SH-SY5Y (cell line): ENCODE results near the gene GABRA4.

Source experiments
- GATA2 ChIP-seq: IDR thresholded peaks from 2 replicates; pipeline ENCODE4 v1.6.1; 2011; ENCODE audit warnings: mild to moderate bottlenecking, low read depth, low read length
- GATA3 ChIP-seq: IDR thresholded peaks from 2 replicates; pipeline ENCODE4 v1.6.1; 2011; ENCODE audit warnings: low read depth, mild to moderate bottlenecking, low read length, moderate library complexity

GABRA4 gene

DNA sequence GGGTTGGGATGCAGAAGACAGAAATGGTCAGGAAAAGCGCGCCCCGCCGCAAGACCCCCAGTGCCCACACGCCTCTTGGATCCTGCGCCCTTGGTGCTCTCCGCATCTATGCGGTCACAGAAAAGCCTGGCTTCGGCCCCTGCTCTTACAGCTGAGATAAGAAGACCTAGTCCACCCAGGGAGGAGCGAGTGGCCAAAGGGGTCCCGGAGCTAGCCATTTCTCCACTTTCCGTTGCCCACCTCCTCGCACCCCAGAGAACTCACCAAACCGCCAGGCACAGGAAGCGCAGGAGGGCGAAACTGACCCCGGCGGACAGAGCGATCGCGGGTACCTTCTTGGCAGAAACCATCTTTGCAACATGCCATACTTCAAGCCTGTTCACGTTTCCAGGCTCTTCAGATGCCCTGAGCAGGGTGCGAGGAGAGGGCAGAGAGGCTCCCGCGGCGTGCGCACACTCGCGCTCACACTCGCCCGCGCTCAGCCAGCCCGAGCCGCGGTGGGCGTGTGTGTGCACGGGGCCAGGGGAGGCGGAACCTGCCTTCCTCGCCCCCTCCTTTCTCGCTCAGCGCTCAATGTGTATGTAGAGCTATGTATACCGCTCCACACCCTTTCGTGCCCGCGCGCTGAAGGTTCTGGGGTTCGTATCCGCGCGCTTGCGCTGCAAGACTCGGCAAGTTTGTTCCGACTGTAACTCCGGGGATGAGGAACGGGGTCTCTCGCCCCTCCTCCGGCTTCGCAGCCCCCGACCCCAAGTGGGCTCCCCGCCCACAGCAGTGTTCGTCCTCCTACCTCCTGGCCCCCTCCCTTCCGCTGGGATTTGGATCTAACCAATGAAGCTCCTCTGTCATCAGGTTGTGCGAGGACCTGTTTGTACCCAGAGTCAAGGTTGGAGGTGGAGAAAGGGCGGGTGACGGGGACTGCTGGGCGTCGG is at the start of gene GABRA4:
GABRA4 (minus strand) TSS at position 507 of the 932 bp plus-strand sequence; CDS start at position 350, 157 bp downstream.
- TF ChIP-seq GATA3 (no peak), GATA2 (no peak)

DNA sequence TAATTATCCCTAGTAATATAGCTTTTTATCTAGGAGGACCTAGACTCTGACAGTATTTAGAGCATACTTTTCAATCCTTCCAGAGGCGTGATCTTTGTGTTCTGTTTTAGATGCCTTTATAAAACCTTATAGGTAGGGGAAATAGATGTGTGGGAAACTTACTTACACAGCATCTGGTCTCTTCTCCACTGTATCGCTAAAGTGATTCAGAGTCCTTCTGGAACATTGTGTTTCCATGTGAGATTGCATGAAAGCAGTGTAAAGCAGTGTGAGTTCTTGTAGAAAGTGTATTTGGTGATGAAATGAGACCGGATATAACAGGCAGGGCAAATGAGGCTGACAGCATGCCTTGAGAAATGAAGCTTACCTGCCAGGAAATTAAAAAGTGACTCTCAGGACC is 47.4 kb upstream of the GABRA4 start:
- no peak for TF ChIP-seq GATA2
- TF ChIP-seq GATA3, result no peak

DNA sequence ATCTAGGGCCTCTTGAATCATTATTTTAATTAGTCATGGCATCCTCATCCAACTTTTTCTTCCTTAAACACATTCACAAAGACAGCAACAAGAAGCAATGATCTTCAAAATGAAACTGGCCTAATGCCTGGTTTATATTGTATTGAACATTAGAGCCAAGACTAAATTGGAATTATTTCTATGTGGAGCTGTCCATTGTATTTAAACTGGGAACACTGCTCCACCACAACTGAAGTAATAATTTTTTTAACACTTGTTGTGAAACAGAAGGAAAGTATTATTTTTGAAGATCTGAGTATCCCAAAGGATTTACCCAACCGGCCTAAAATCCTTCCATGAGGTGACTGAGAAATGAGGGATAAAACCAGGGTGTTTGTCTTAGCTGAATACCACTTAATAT is 44.9 kb upstream of the GABRA4 start:
- TF ChIP-seq GATA2 (no peak), GATA3 (no peak)

DNA sequence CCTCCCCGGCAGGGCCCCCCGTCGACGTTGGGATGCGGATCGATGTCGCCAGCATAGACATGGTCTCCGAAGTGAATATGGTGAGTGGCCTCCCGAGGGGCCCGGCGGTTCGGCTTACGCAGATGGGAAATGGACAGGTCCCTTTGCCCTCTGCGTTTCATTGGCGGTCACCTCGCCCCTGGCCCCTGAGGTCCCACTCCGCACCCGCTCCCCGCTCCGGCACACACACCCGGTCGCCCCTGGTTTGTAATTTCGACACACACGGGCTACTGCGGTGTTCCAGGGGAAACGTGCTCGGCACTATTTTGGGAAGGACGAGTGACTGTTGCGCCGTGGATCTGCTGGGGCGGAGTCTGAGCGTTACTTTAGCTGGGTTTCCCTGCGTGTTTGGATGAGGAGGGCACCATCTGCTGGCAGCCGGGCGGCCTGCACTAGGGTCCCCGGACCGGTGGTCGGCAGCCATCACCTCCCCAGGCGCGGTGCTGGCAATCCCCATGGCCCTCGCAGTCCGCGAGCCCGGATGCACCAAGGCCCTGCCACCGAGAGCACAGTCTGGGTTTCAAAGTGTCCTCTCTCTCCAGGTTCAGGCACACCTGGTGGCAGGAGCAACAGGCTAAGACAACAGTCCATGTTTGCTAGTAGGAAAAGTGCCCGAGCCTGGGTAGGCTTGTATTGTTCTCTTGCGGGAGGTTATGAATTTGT is 39.2 kb upstream of the GABRA4 start:
- TF ChIP-seq GATA3 (no peak), GATA2 (no peak)

DNA sequence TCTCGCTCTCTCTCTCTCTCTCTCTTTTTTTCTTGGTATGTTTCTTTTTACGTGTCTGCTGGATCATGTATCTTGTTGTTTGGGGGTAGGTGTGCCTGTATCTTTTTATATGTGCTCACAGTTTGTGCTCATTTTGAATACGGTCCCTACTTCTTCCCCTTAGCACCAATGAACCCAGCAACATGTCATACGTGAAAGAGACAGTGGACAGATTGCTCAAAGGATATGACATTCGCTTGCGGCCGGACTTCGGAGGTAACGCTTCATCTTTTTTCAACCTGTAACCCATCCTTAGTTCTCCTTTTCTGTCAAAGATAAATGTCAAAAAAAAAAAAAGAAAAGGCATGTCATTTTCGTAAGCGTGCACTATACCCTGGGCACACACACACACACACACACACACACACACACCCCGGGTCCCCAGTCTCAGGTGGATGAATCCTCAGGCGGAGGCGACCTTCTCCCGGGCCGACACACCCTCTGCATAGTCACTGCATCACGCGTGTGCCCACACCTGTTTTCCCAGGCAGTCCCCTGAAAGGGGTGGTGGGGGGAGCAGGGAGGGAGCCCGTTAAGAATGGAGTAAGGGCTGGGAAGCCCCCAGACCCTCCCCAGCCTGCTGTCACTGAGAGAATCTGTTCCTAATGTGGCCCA is 38.5 kb upstream of the GABRA4 start:
- no peak for TF ChIP-seq GATA3
- TF ChIP-seq GATA2, result no peak

DNA sequence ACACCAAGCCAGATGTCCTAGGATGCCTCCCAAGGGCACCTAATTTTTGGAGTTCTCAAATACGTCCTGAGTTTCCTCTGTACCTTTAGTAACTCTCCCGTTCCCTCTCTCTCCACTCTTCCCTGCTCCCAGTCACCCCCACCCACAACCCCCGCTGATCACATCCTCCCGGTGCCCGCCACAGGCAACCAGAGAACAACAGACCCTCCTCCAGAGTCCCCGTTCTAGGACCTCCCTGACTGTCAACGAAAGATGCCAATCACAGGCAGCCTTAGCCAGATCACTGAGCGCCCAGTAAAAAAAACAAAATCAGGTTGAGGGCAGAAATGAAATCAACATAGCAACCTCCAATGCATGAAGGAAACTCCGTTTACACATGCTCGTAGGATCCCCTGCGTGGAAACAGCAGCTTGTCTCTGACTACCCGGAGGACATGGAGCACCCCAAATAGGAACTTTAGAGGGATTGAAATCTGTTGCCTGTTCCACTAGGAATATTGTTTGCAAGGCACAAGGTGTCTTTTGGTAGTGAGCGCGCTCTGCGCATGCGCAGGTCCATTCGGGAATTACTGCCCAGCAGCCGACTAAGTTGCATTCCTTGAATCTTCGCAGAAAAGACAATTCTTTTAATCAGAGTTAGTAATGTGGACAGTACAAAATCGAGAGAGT is 37.8 kb upstream of the GABRA4 start, which contains the start of gene GABRB1:
GABRB1 (plus strand) TSS at position 557 of the 668 bp plus-strand sequence.
- TF ChIP-seq GATA2, result no peak
- no peak for TF ChIP-seq GATA3

DNA sequence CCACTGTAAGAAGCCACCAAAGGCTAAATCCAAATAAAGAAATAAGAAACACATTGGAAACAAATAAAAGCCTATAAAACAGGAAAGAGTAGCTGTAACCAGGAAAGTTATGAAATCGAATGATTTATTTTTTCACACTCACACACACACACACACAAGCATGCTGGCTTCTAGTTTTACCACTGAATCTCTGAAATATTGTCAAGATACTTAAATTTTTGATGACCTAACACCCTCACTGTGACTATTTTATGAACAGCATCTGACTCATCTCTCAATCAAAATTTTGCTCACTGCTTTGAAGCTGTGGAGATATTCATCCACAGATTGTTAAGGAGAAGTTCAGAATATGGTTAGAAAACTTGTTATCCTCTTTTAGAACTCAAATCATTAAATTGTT is 24.1 kb upstream of the GABRA4 start:
- TF ChIP-seq GATA2 (no peak), GATA3 (no peak)

DNA sequence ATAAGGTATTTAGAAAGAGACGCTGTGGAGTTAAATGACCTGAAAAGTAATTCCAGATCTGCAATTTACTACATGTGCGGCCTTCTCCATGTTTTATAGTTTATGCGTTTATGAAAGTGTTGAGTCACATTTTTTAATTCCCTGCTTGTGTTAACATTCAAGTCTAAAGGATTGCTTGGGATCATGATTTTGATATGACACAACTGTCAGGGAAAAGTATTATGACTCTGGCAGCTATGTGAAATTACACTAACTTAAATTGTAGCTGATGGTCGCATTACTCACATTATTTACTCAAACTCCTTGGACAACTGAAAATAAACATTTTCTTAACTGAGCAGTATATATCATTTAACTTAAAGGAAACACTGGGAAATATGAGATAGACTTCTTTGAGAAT is 23.7 kb upstream of the GABRA4 start:
- TF ChIP-seq GATA2, result no peak
- TF ChIP-seq GATA3, result no peak

DNA sequence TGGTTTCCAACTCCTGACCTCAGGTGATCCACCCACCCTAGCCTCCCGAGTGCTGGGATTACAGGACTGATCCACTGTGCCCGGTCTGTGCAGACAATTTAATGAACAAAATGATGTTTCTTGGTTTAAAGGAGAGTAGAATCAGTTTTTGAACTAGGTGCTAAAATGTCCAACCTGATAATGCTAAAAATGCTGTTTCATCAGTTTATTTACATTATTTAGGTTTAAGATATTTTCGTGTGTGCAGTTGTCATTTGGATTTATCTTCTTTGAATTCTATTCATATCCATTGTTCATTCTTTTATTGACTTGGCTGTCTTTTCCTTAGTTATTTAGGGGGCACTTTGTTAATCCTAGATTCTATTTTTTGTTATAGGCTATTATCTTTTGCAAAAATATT is 20.0 kb upstream of the GABRA4 start:
- no peak for TF ChIP-seq GATA3
- no peak for TF ChIP-seq GATA2

DNA sequence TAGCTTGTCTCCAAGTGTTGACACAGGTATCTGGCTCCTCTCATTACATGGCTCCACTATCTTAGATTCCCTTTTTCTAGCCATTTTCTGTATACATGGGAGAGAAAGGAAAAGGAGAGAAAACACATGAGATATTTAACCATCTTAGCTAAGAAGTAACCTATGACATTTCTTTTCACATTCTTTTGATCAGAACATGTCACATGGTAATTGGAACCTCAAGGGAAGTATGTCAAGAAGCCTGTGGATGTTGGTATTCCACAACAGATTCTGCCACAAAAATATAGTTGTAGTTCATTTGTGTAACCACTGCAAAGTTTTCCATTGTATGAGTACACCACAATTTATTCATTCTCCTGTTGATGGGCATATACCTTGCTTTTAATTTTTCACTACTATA is 19.3 kb upstream of the GABRA4 start:
- no peak for TF ChIP-seq GATA3
- TF ChIP-seq GATA2, result no peak

DNA sequence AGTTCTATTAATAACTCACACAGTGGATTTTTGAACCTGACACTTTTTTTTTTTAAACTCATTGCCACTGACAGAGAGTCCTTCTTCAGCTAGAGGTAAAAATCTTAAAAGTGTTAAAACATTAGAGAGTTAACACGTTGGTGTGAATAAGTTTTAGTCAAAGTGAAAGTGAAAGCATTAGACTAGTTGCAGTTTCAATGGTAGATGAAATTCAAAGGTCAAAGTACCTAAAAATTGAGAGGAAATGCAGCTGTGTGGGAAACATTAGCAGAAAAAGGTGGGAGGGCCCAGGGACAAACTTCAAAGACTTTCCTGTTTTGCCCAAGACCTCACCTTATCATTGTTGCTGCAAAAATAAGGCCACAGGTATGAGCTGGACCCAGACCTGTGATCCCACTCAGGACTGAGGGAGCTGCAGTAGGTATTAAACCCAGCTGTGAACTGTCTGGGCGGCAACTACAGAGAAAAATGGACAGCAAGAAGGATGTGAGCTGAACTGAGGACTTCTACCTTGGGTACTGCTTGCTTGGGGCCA is 17.6 kb upstream of the GABRA4 start:
- TF ChIP-seq GATA3 (no peak), GATA2 (no peak)

DNA sequence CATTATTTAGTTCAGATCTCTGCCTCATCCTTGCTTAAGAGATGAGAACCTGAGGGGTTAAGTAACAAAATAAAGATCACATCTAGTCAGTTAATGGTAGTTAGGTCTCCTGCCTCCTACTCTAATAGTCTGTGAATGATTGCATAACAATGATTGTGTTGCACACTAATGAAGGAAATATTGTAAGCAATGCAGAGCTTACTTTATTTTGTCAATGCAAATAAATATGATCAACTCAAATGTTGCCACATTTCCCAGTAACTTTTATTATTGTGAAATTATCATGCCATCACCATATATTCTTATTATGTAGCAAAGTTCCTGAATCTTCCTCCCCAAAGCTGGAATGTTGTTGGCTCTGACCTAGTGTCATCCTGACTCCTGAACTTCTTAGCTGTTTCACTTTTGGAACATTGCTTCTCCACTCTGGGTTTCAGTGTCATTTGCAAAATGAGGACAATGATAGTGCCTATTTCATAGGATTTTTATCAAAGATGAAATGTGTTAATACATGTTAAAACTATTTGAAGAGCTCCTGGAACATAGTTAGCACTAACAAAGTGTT is 17.0 kb upstream of the GABRA4 start:
- TF ChIP-seq GATA3 (no peak), GATA2 (no peak)

DNA sequence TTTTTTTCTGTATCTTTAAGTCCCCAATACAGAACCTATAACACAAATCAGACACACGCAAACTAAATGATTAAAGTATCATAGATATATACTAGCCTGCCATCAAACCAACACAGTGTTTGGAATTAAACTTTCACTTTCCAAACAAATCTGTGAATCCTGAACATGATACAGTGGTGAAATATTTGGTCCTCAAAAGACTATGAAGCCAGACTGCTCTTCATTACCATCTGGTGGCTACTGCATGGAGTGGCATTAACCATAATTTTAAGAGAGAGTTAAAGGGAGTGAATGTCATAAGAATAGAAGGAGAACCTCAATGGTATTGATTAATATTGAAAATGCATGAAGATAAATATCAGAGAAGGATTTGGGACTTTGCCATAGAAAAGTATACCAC is 9.2 kb upstream of the GABRA4 start:
- TF ChIP-seq GATA2, result no peak
- TF ChIP-seq GATA3, result no peak
